Panc1 (cell line): ENCODE results near the gene FGFBP2. TPM values are rescaled to one million over a fixed set of nuclear protein-coding genes. Genes with fewer than 3 reads are reported as not detected.

Experiments used
- ATAC-seq: fragments of 200-7000 bp; cut with Tn5 transposase; 2 replicates; pipeline ENCODE4 v1.9.1; 2020; ENCODE audit warnings: mild to moderate bottlenecking, moderate library complexity
- BruUV-seq: library from RNA; stranded (reverse); fragments of 400-500 nt; replicated peaks from 2 replicates; lab custom pipeline; 2021; lab: Mats Ljungman, UMichigan
- CTCF ChIA-PET: fragments of 300-600 bp; sonication (Branson Sonifier 250); formaldehyde crosslinking; loops from one replicate; lab custom pipeline; 2022; ENCODE audit warnings: antibody characterized with exemption; lab: Charles Lee
- POLR2A ChIA-PET: fragments of 300-600 bp; sonication (Branson Sonifier 250); formaldehyde crosslinking; loops from one replicate; lab custom pipeline; 2022; ENCODE audit warnings: antibody characterized with exemption; lab: Charles Lee
- DNase-seq: peaks from one replicate; pipeline ENCODE4 v3.0.0-alpha.2; 2010; ENCODE audit warnings: low read depth, low spot score
- H3K27ac ChIP-seq: 2 replicates; pipeline ENCODE4 v1.5.1; 2011; ENCODE audit warnings: mild to moderate bottlenecking, low read length, inconsistent platforms
- H3K27me3 ChIP-seq: fragments of 200-500 bp; sonication (Bioruptor generic); 2 replicates; pipeline ENCODE4 v1.6.0; 2014; ENCODE audit warnings: low read length, inconsistent platforms; ENCODE audit not compliant: control insufficient read depth, insufficient read depth
- H3K36me3 ChIP-seq: fragments of 200-500 bp; sonication (Bioruptor generic); 2 replicates; pipeline ENCODE4 v1.5.1; 2014; ENCODE audit warnings: inconsistent platforms, mild to moderate bottlenecking, low read length, moderate library complexity; ENCODE audit not compliant: control insufficient read depth, insufficient read depth
- H3K4me1 ChIP-seq: 2 replicates; pipeline ENCODE4 v1.5.1; 2011; ENCODE audit warnings: inconsistent platforms, mild to moderate bottlenecking, low read length, moderate library complexity; ENCODE audit not compliant: control insufficient read depth, insufficient read depth
- H3K4me3 ChIP-seq, 2 experiments: 2 replicates each; pipeline ENCODE4 v1.5.1; 2011 to 2012; ENCODE audit warnings: low read depth in 2 of 2, low read length in 2 of 2, mild to moderate bottlenecking in 2 of 2, inconsistent platforms in 1 of 2, moderate library complexity in 1 of 2
- H3K9me3 ChIP-seq: fragments of 200-500 bp; sonication (Bioruptor generic); 2 replicates; pipeline ENCODE4 v1.5.1; 2014; ENCODE audit warnings: low read depth, mild to moderate bottlenecking, inconsistent platforms, low read length, moderate library complexity; ENCODE audit not compliant: control insufficient read depth, insufficient read depth
- CTCF ChIP-seq: fragments of 450-650 bp; IDR thresholded peaks from 2 replicates; pipeline ENCODE4 v1.5.1; 2017; ENCODE audit warnings: mild to moderate bottlenecking
- POLR2AphosphoS5 ChIP-seq: IDR thresholded peaks from 2 replicates; pipeline ENCODE4 v1.6.1; 2012; ENCODE audit warnings: mild to moderate bottlenecking, low read depth, low read length, moderate library complexity
- REST ChIP-seq, 2 experiments: IDR thresholded peaks; 2 replicates each; pipeline ENCODE4 v1.6.1; 2011 to 2012; ENCODE audit warnings: low read depth in 2 of 2, control low read depth in 1 of 2, low read length in 1 of 2, mild to moderate bottlenecking in 1 of 2, moderate library complexity in 1 of 2; ENCODE audit not compliant: insufficient read depth in 1 of 2
- SIN3A ChIP-seq: IDR thresholded peaks from 2 replicates; pipeline ENCODE4 v1.6.1; 2012; ENCODE audit warnings: low read depth, mild to moderate bottlenecking, low read length, moderate library complexity, borderline replicate concordance; ENCODE audit not compliant: insufficient read depth
- TCF7L2 ChIP-seq: IDR thresholded peaks from 2 replicates; pipeline ENCODE4 v1.6.1; 2011; ENCODE audit warnings: mild to moderate bottlenecking, low read depth, low read length, inconsistent platforms
- in situ Hi-C: cut with HindIII; loops from 2 replicates; pipeline ENCODE4 v1.10.0; 2016; ENCODE audit warnings: low sequenced_read_pairs, low pct_unique_long_range_greater_than_20kb
- intact Hi-C: fragments of 100-400 bp; cut with micrococcal nuclease; formaldehyde crosslinking; loops from one replicate; pipeline ENCODE4 v1.10.0; 2022; ENCODE audit not compliant: unreplicated experiment
- total RNA-seq: library from RNA; stranded (reverse); gene quantifications from one replicate; pipeline ENCODE4 v1.2.1, GENCODE V29; 2021; ENCODE audit not compliant: unreplicated experiment

FGFBP2 gene
- total RNA-seq, 1 experiment from 2014 or later = 0.33 TPM

- Histone ChIP-seq H3K9me3 (no peaks in the 10 kb centered on the region), H3K27ac (no peak overlapping the region), H3K4me1 (no peaks in the 10 kb centered on the region), H3K36me3 (no peaks in the 10 kb centered on the region), H3K27me3 (no peaks in the 10 kb centered on the region), H3K4me3 (no peak overlapping the region)
- CTCF ChIA-PET = no interaction called here
- no peak for DNase-seq
- in situ Hi-C loops (no loop called here), intact Hi-C loops (no loop called here)
- POLR2A ChIA-PET = no interaction called here
- no peak for ATAC-seq
- BruUV-seq = no TSS peak
- no peak for TF ChIP-seq POLR2AphosphoS5
Observed at GRCh38 chr4:15936495-15936894, 26.5 kb downstream of the FGFBP2 start.

- ATAC-seq (no peak), DNase-seq (no peak)
- Histone ChIP-seq H3K9me3 (no peaks in the 10 kb centered on the region), H3K4me3 (no peak overlapping the region), H3K27me3 (no peaks in the 10 kb centered on the region), H3K4me1 (no peaks in the 10 kb centered on the region), H3K27ac (no peak overlapping the region), H3K36me3 (no peaks in the 10 kb centered on the region)
- TF ChIP-seq REST (IDR thresholded peaks at IDR 0.05; ENCODE audit: insufficient read depth in 1 of 2, low read depth in 2 of 2, low read length in 1 of 2) = no peak
- no peak for TF ChIP-seq POLR2AphosphoS5
- no peak for TF ChIP-seq CTCF
- TF ChIP-seq TCF7L2 = no peak
- no peak for TF ChIP-seq SIN3A
- POLR2A ChIA-PET = no interaction called here
- in situ Hi-C loops = no loop called here
- intact Hi-C loops = no loop called here
- CTCF ChIA-PET = interaction anchor here (0.7 kb wide), 1 partner anchor 62 kb away, joined by 3 read pairs; no protein-coding TSS in a partner anchor
- BruUV-seq = no TSS peak
Observed at GRCh38 chr4:15935504-15936402, 27.2 kb downstream of the FGFBP2 start.

- intact Hi-C loops = no loop called here
- Histone ChIP-seq H3K36me3 (no peaks in the 10 kb centered on the region), H3K27me3 (no peaks in the 10 kb centered on the region), H3K9me3 (no peaks in the 10 kb centered on the region), H3K4me1 (no peaks in the 10 kb centered on the region), H3K27ac (no peak overlapping the region), H3K4me3 (no peak overlapping the region)
- TF ChIP-seq SIN3A (no peak), POLR2AphosphoS5 (no peak), TCF7L2 (no peak), REST (IDR thresholded peaks at IDR 0.05; ENCODE audit: insufficient read depth in 1 of 2, low read depth in 2 of 2, low read length in 1 of 2) (no peak), CTCF (no peak)
- ChIA-PET CTCF (no interaction called here), POLR2A (no interaction called here)
- ATAC-seq (no peak), DNase-seq (no peak)
- in situ Hi-C loops = no loop called here
- BruUV-seq = no TSS peak
Observed at GRCh38 chr4:15934259-15934658, 28.7 kb downstream of the FGFBP2 start.
